Neural progenitor cell (in vitro differentiated cells): ENCODE measurements around the gene GUCD1. TPM values are rescaled to one million over a fixed set of nuclear protein-coding genes. Genes with fewer than 3 reads are reported as not detected.

Source experiments
- DNase-seq: peaks from one replicate; pipeline ENCODE4 v3.0.0-alpha.2; 2016; ENCODE audit warnings: low spot score
- H2AFZ ChIP-seq: fragments of 200-600 bp; sonication (generic); replicated peaks from 2 replicates; pipeline ENCODE4 v1.6.1; 2016; ENCODE audit warnings: antibody characterized with exemption
- H3F3A ChIP-seq: fragments of 200-600 bp; sonication (generic); 2 replicates; pipeline ENCODE4 v1.6.1; 2016; ENCODE audit warnings: antibody characterized with exemption, low read depth
- H3K27ac ChIP-seq: fragments of 200-600 bp; sonication (generic); 2 replicates; pipeline ENCODE4 v1.5.1; 2016; ENCODE audit warnings: mild to moderate bottlenecking
- H3K27me3 ChIP-seq: fragments of 200-600 bp; sonication (generic); 2 replicates; pipeline ENCODE4 v1.6.1; 2016; ENCODE audit warnings: mild to moderate bottlenecking, moderate library complexity
- H3K36me3 ChIP-seq: fragments of 200-600 bp; sonication (generic); 2 replicates; pipeline ENCODE4 v1.5.1; 2016
- H3K4me1 ChIP-seq: fragments of 200-600 bp; sonication (generic); 2 replicates; pipeline ENCODE4 v1.6.1; 2016; ENCODE audit warnings: mixed run types
- H3K4me2 ChIP-seq: fragments of 200-600 bp; sonication (generic); 2 replicates; pipeline ENCODE4 v1.6.1; 2016
- H3K4me3 ChIP-seq: fragments of 200-600 bp; sonication (generic); 2 replicates; pipeline ENCODE4 v1.5.1; 2016
- H3K79me2 ChIP-seq: fragments of 200-600 bp; sonication (generic); 2 replicates; pipeline ENCODE4 v1.6.1; 2016; ENCODE audit warnings: low read depth
- H3K9ac ChIP-seq: fragments of 200-600 bp; sonication (generic); 2 replicates; pipeline ENCODE4 v1.6.1; 2016
- H3K9me3 ChIP-seq: fragments of 200-600 bp; sonication (generic); 2 replicates; pipeline ENCODE4 v1.5.1; 2016; ENCODE audit warnings: low read depth
- H4K20me1 ChIP-seq: fragments of 200-600 bp; sonication (generic); 2 replicates; pipeline ENCODE4 v1.6.1; 2016; ENCODE audit warnings: low read depth
- H3K27ac Mint-ChIP-seq: 3 replicates; pipeline ENCODE4 v1.8.0; 2021; ENCODE audit warnings: mixed read lengths
- H3K27me3 Mint-ChIP-seq: 2 replicates; pipeline ENCODE4 v1.8.0; 2022; ENCODE audit warnings: low read depth, mild to moderate bottlenecking, inconsistent platforms, moderate library complexity, mixed read lengths; ENCODE audit not compliant: insufficient read depth
- H3K36me3 Mint-ChIP-seq: 3 replicates; pipeline ENCODE4 v1.8.0; 2021; ENCODE audit warnings: mixed read lengths
- H3K4me1 Mint-ChIP-seq: 3 replicates; pipeline ENCODE4 v1.8.0; 2021; ENCODE audit warnings: mixed read lengths
- H3K4me3 Mint-ChIP-seq: 3 replicates; pipeline ENCODE4 v1.8.0; 2021; ENCODE audit warnings: mild to moderate bottlenecking, moderate library complexity, mixed read lengths
- H3K9me3 Mint-ChIP-seq: 3 replicates; pipeline ENCODE4 v1.8.0; 2020; ENCODE audit warnings: mixed read lengths
- CTCF ChIP-seq: fragments of 200-600 bp; sonication (generic); IDR thresholded peaks from 2 replicates; pipeline ENCODE4 v1.5.1; 2017; ENCODE audit warnings: antibody characterized with exemption, mild to moderate bottlenecking
- EZH2 ChIP-seq: fragments of 200-600 bp; sonication (generic); IDR thresholded peaks from 2 replicates; pipeline ENCODE4 v1.6.1; 2017; ENCODE audit warnings: antibody characterized with exemption, mild to moderate bottlenecking, moderate library complexity
- EZH2phosphoT487 ChIP-seq: fragments of 200-600 bp; sonication (generic); IDR thresholded peaks from 2 replicates; pipeline ENCODE4 v1.6.1; 2017; ENCODE audit warnings: antibody characterized with exemption
- total RNA-seq: library from RNA; depleted of rRNA; stranded (reverse); fragments of >200 nt; gene quantifications from 2 replicates; pipeline ENCODE4 v1.2.3, GENCODE V29; 2015; ENCODE audit warnings: low replicate concordance

The GUCD1 gene
- total RNA-seq, 1 donor from 2014 or later = 31.0 TPM

- no peak overlapping the region for H3K4me3 Mint-ChIP-seq
- Histone ChIP-seq H3K36me3 (no peaks in the 10 kb centered on the region), H2AFZ (no peak overlapping the region), H3K4me1 (no peaks in the 10 kb centered on the region), H3K79me2 (peaks cover under 1% of the 10 kb centered on the region), H3K27ac (no peak overlapping the region), H3K27me3 (no peaks in the 10 kb centered on the region), H3K4me2 (no peak overlapping the region), H3K9me3 (no peaks in the 10 kb centered on the region), H4K20me1 (peaks cover 3% of the 10 kb centered on the region), H3F3A (no peaks in the 10 kb centered on the region), H3K9ac (no peak overlapping the region), H3K4me3 (no peak overlapping the region)
- H3K27ac Mint-ChIP-seq = no peak overlapping the region
- H3K9me3 Mint-ChIP-seq = no peaks in the 10 kb centered on the region
- TF ChIP-seq EZH2 (no peak), EZH2phosphoT487 (no peak), CTCF (no peak)
- H3K4me1 Mint-ChIP-seq = no peaks in the 10 kb centered on the region
- H3K36me3 Mint-ChIP-seq = peaks cover 24% of the 10 kb centered on the region
- DNase-seq = no peak
- peaks cover 2% of the 10 kb centered on the region for H3K27me3 Mint-ChIP-seq
Observed at GRCh38 chr22:24543679-24544243, 11.2 kb downstream of the GUCD1 start.

GRCh38 chr22:24543185-24543601, 11.7 kb downstream of the GUCD1 start:
- H3K27me3 ChIP-seq = no peaks in the 10 kb centered on the region
- no peaks in the 10 kb centered on the region for H3K79me2 ChIP-seq
- no peak overlapping the region for H3K27ac ChIP-seq
- no peaks in the 10 kb centered on the region for H3K36me3 ChIP-seq
- no peaks in the 10 kb centered on the region for H3K9me3 ChIP-seq
- no peak overlapping the region for H2AFZ ChIP-seq
- H4K20me1 ChIP-seq = peaks cover 3% of the 10 kb centered on the region
- H3K4me3 Mint-ChIP-seq = no peak overlapping the region
- H3K4me1 ChIP-seq = no peaks in the 10 kb centered on the region
- H3K4me1 Mint-ChIP-seq = no peaks in the 10 kb centered on the region
- no peak overlapping the region for H3K9ac ChIP-seq
- no peaks in the 10 kb centered on the region for H3F3A ChIP-seq
- no peaks in the 10 kb centered on the region for H3K9me3 Mint-ChIP-seq
- H3K27me3 Mint-ChIP-seq = no peaks in the 10 kb centered on the region
- H3K27ac Mint-ChIP-seq = no peak overlapping the region
- DNase-seq = no peak
- TF ChIP-seq EZH2phosphoT487 = no peak
- H3K36me3 Mint-ChIP-seq = peaks cover 19% of the 10 kb centered on the region
- H3K4me2 ChIP-seq = no peak overlapping the region
- H3K4me3 ChIP-seq = no peak overlapping the region

GRCh38 chr22:24542641-24543040, 12.3 kb downstream of the GUCD1 start:
- Histone ChIP-seq H3K79me2 (no peaks in the 10 kb centered on the region), H3K4me2 (no peak overlapping the region), H3F3A (no peaks in the 10 kb centered on the region), H3K4me1 (no peaks in the 10 kb centered on the region), H3K36me3 (no peaks in the 10 kb centered on the region), H4K20me1 (peaks cover 3% of the 10 kb centered on the region), H3K4me3 (no peak overlapping the region), H2AFZ (no peak overlapping the region), H3K27me3 (no peaks in the 10 kb centered on the region), H3K9me3 (no peaks in the 10 kb centered on the region), H3K9ac (no peak overlapping the region), H3K27ac (no peak overlapping the region)
- Mint-ChIP-seq H3K27me3 (no peaks in the 10 kb centered on the region), H3K27ac (no peak overlapping the region), H3K36me3 (peaks cover 20% of the 10 kb centered on the region), H3K4me1 (no peaks in the 10 kb centered on the region), H3K4me3 (no peak overlapping the region), H3K9me3 (no peaks in the 10 kb centered on the region)
- DNase-seq = no peak
- TF ChIP-seq EZH2 = no peak
- no peak for TF ChIP-seq EZH2phosphoT487
- TF ChIP-seq CTCF = no peak

GRCh38 chr22:24541681-24542515, 13.0 kb downstream of the GUCD1 start:
- no peak overlapping the region for H3K9ac ChIP-seq
- no peaks in the 10 kb centered on the region for H3F3A ChIP-seq
- no peaks in the 10 kb centered on the region for H3K4me1 Mint-ChIP-seq
- TF ChIP-seq CTCF (no peak), EZH2phosphoT487 (no peak), EZH2 (no peak)
- H3K79me2 ChIP-seq = no peaks in the 10 kb centered on the region
- peaks cover 14% of the 10 kb centered on the region for H3K36me3 Mint-ChIP-seq
- H3K27me3 Mint-ChIP-seq = no peaks in the 10 kb centered on the region
- no peaks in the 10 kb centered on the region for H4K20me1 ChIP-seq
- no peak overlapping the region for H3K4me3 ChIP-seq
- no peaks in the 10 kb centered on the region for H3K27me3 ChIP-seq
- H2AFZ ChIP-seq = no peak overlapping the region
- H3K36me3 ChIP-seq = no peaks in the 10 kb centered on the region
- no peak overlapping the region for H3K4me3 Mint-ChIP-seq
- H3K9me3 Mint-ChIP-seq = no peaks in the 10 kb centered on the region
- H3K27ac ChIP-seq = no peak overlapping the region
- no peak overlapping the region for H3K27ac Mint-ChIP-seq
- H3K4me1 ChIP-seq = no peaks in the 10 kb centered on the region
- no peak for DNase-seq
- no peaks in the 10 kb centered on the region for H3K9me3 ChIP-seq
- no peak overlapping the region for H3K4me2 ChIP-seq
